ENCODE data around the gene TRAF3. TPM values are rescaled to one million over a fixed set of nuclear protein-coding genes. Genes with fewer than 3 reads are reported as not detected.
"Not testable (repeated sequence)": the region's sequence is repeated elsewhere in the genome, so short reads cannot be mapped to it uniquely, and the experiment has no call there.

Gene TRAF3
- total RNA-seq, 1 donor: 19.5 TPM

GRCh38 chr14:102875652-102876051 is 98.4 kb downstream of the TRAF3 start:
- H3K27ac ChIP-seq (ENCODE audit: low read depth, low read length): no peak overlapping the region
- no peak for TF ChIP-seq CTCF (IDR thresholded peaks at IDR 0.05; ENCODE audit: extremely low read depth, low read depth, low read length)
- H3K4me1 ChIP-seq (ENCODE audit: insufficient read depth, low read length): peaks cover 20% of the 10 kb centered on the region
- H3K4me2 ChIP-seq (ENCODE audit: insufficient read depth, low read length): no peak overlapping the region
- peaks cover 28% of the 10 kb centered on the region for H3K36me3 ChIP-seq (ENCODE audit: insufficient read depth, low read length)
- H3K79me2 ChIP-seq (ENCODE audit: insufficient read depth, low read length): no peaks in the 10 kb centered on the region
- DNase-seq (ENCODE audit: insufficient read length, low spot score, missing footprints): peak; percentile 85
- H3K27me3 ChIP-seq (ENCODE audit: insufficient read depth, low read length): no peaks in the 10 kb centered on the region
- H3K4me3 ChIP-seq (ENCODE audit: insufficient read depth, low read length): no peak overlapping the region
- H4K20me1 ChIP-seq (ENCODE audit: insufficient read depth, low read length): peaks cover 7% of the 10 kb centered on the region
- no peak overlapping the region for H2AFZ ChIP-seq (ENCODE audit: low read length)
- H3K9me3 ChIP-seq (ENCODE audit: low read depth, low read length): no peaks in the 10 kb centered on the region

- H3K9me3 ChIP-seq (ENCODE audit: low read depth, low read length); H4K20me1 ChIP-seq (ENCODE audit: insufficient read depth, low read length); H3K4me3 ChIP-seq (ENCODE audit: insufficient read depth, low read length); H3K79me2 ChIP-seq (ENCODE audit: insufficient read depth, low read length); H3K4me2 ChIP-seq (ENCODE audit: insufficient read depth, low read length); DNase-seq (ENCODE audit: insufficient read length, low spot score, missing footprints); H3K27me3 ChIP-seq (ENCODE audit: insufficient read depth, low read length); H2AFZ ChIP-seq (ENCODE audit: low read length); H3K27ac ChIP-seq (ENCODE audit: low read depth, low read length): not testable (repeated sequence)
- peaks cover 20% of the 10 kb centered on the region for H3K36me3 ChIP-seq (ENCODE audit: insufficient read depth, low read length)
- H3K4me1 ChIP-seq (ENCODE audit: insufficient read depth, low read length): peaks cover 20% of the 10 kb centered on the region
Measured at GRCh38 chr14:102877511-102877910, 100.3 kb downstream of the TRAF3 start.

GRCh38 chr14:102878174-102878969 is 101.1 kb downstream of the TRAF3 start:
- Histone ChIP-seq H3K4me1 (ENCODE audit: insufficient read depth, low read length) (peaks cover 20% of the 10 kb centered on the region), H2AFZ (ENCODE audit: low read length) (no peak overlapping the region), H4K20me1 (ENCODE audit: insufficient read depth, low read length) (peaks cover 4% of the 10 kb centered on the region), H3K4me3 (ENCODE audit: insufficient read depth, low read length) (no peak overlapping the region), H3K36me3 (ENCODE audit: insufficient read depth, low read length) (peaks cover 24% of the 10 kb centered on the region), H3K9me3 (ENCODE audit: low read depth, low read length) (no peaks in the 10 kb centered on the region), H3K79me2 (ENCODE audit: insufficient read depth, low read length) (no peaks in the 10 kb centered on the region), H3K4me2 (ENCODE audit: insufficient read depth, low read length) (no peak overlapping the region), H3K27ac (ENCODE audit: low read depth, low read length) (no peak overlapping the region), H3K27me3 (ENCODE audit: insufficient read depth, low read length) (no peaks in the 10 kb centered on the region)
- TF ChIP-seq CTCF (IDR thresholded peaks at IDR 0.05; ENCODE audit: extremely low read depth, low read depth, low read length): no peak
- peak; percentile 69 for DNase-seq (ENCODE audit: insufficient read length, low spot score, missing footprints)

GRCh38 chr14:102878970-102879460 is 101.8 kb downstream of the TRAF3 start:
- no peak overlapping the region for H3K27ac ChIP-seq (ENCODE audit: low read depth, low read length)
- H3K4me2 ChIP-seq (ENCODE audit: insufficient read depth, low read length): no peak overlapping the region
- H4K20me1 ChIP-seq (ENCODE audit: insufficient read depth, low read length): peaks cover 4% of the 10 kb centered on the region
- H3K4me1 ChIP-seq (ENCODE audit: insufficient read depth, low read length): peaks cover 20% of the 10 kb centered on the region
- TF ChIP-seq CTCF (IDR thresholded peaks at IDR 0.05; ENCODE audit: extremely low read depth, low read depth, low read length): no peak
- peak; percentile 59 for DNase-seq (ENCODE audit: insufficient read length, low spot score, missing footprints)
- no peaks in the 10 kb centered on the region for H3K27me3 ChIP-seq (ENCODE audit: insufficient read depth, low read length)
- H2AFZ ChIP-seq (ENCODE audit: low read length): no peak overlapping the region
- no peaks in the 10 kb centered on the region for H3K9me3 ChIP-seq (ENCODE audit: low read depth, low read length)
- H3K36me3 ChIP-seq (ENCODE audit: insufficient read depth, low read length): peaks cover 24% of the 10 kb centered on the region
- no peak overlapping the region for H3K4me3 ChIP-seq (ENCODE audit: insufficient read depth, low read length)
- H3K79me2 ChIP-seq (ENCODE audit: insufficient read depth, low read length): no peaks in the 10 kb centered on the region
